B cell (primary cell): ENCODE measurements around the gene PIK3CB. TPM values are rescaled to one million over a fixed set of nuclear protein-coding genes. Genes with fewer than 3 reads are reported as not detected.

ENCODE experiments used
- ATAC-seq: fragments of 200-7000 bp; cut with Tn5 transposase; one replicate; pipeline ENCODE4 v1.10.0; 2021; ENCODE audit warnings: low read depth, mild to moderate bottlenecking, moderate number of reproducible peaks, moderate library complexity
- CTCF ChIA-PET: fragments of 350-600 bp; sonication (Branson Sonifier 250); formaldehyde crosslinking; loops from one replicate; lab custom pipeline; 2021; ENCODE audit warnings: antibody characterized with exemption, inconsistent platforms; lab: Charles Lee
- POLR2A ChIA-PET: fragments of 350-600 bp; sonication (Branson Sonifier 250); formaldehyde crosslinking; loops from one replicate; lab custom pipeline; 2021; ENCODE audit warnings: antibody characterized with exemption; lab: Charles Lee
- DNase-seq: peaks from one replicate; pipeline ENCODE4 v3.0.0; 2013
- H2AFZ ChIP-seq: 2 replicates; pipeline ENCODE4 v1.6.1; 2012; ENCODE audit warnings: mild to moderate bottlenecking, low read depth, low read length; ENCODE audit not compliant: insufficient read depth, poor library complexity, severe bottlenecking
- H3K27ac ChIP-seq, 2 donors: 1 replicate in 1 of 2; 2 replicates in 1 of 2; pipeline ENCODE4 v1.5.1; 2012 to 2013; ENCODE audit warnings: low read length in 2 of 2, mild to moderate bottlenecking in 2 of 2, moderate library complexity in 1 of 2
- H3K27me3 ChIP-seq, 4 experiments: fragments of 200-600 bp in 1 of 4; sonication (generic) in 1 of 4; replicated peaks in 1 of 4; 1 replicate in 2 of 4; 2 replicates in 2 of 4; pipeline versions ENCODE4 v1.6.1 to v1.7.0; 2013 to 2016; ENCODE audit warnings: low read length in 3 of 4, mild to moderate bottlenecking in 2 of 4, mixed read lengths in 1 of 4, moderate library complexity in 1 of 4; ENCODE audit not compliant: insufficient read depth in 4 of 4, control insufficient read depth in 3 of 4; ENCODE audit errors: control extremely low read depth in 1 of 4
- H3K36me3 ChIP-seq, 2 experiments: replicated peaks in 1 of 2; 1 replicate in 1 of 2; 2 replicates in 1 of 2; pipeline versions ENCODE4 v1.6.1 to v1.7.1; 2013; ENCODE audit warnings: low read length in 1 of 2; ENCODE audit not compliant: insufficient read depth in 2 of 2, control insufficient read depth in 1 of 2; ENCODE audit errors: control extremely low read depth in 1 of 2, extremely low read depth in 1 of 2
- H3K4me1 ChIP-seq, 2 donors: fragments of 200-600 bp in 1 of 2; sonication (generic) in 1 of 2; 1 replicate in 1 of 2; 2 replicates in 1 of 2; pipeline versions ENCODE4 v1.5.1 to v1.6.1; 2013 to 2017; ENCODE audit warnings: low read length in 2 of 2; ENCODE audit not compliant: control insufficient read depth in 2 of 2, insufficient read depth in 2 of 2
- H3K4me2 ChIP-seq: replicated peaks from 2 replicates; pipeline ENCODE3; 2012; ENCODE audit warnings: mild to moderate bottlenecking, low read depth, low read length; ENCODE audit not compliant: poor library complexity, severe bottlenecking
- H3K4me3 ChIP-seq, 5 experiments: fragments of 200-600 bp in 1 of 5; sonication (generic) in 1 of 5; 1 replicate in 3 of 5; 2 replicates in 2 of 5; pipeline versions ENCODE4 v1.5.1 to v1.7.0; 2011 to 2016; ENCODE audit warnings: low read length in 4 of 5, mild to moderate bottlenecking in 4 of 5, low read depth in 2 of 5, control low read depth in 1 of 5, moderate library complexity in 1 of 5; ENCODE audit not compliant: insufficient read depth in 1 of 5; ENCODE audit errors: control extremely low read depth in 1 of 5, extremely low read depth in 1 of 5
- H3K79me2 ChIP-seq: fragments of 200-600 bp; sonication (generic); one replicate; pipeline ENCODE4 v1.6.0; 2016; ENCODE audit warnings: low read length; ENCODE audit not compliant: control insufficient read depth, insufficient read depth
- H3K9ac ChIP-seq: fragments of 200-600 bp; sonication (generic); 2 replicates; pipeline ENCODE4 v1.6.1; 2017; ENCODE audit warnings: mild to moderate bottlenecking, low read length, moderate library complexity
- H3K9me3 ChIP-seq, 3 donors: one replicate each; pipeline versions ENCODE4 v1.6.1 to v1.7.1; 2013; ENCODE audit warnings: low read length in 2 of 3; ENCODE audit not compliant: control insufficient read depth in 2 of 3, insufficient read depth in 1 of 3; ENCODE audit errors: control extremely low read depth in 1 of 3
- H4K20me1 ChIP-seq: 2 replicates; pipeline ENCODE4 v1.6.0; 2012; ENCODE audit warnings: mild to moderate bottlenecking, low read length; ENCODE audit not compliant: insufficient read depth, control insufficient read depth, poor library complexity, severe bottlenecking
- H3K27ac Mint-ChIP-seq: one replicate; pipeline ENCODE4 v1.8.0; 2021; ENCODE audit warnings: mixed read lengths
- H3K27me3 Mint-ChIP-seq: one replicate; pipeline ENCODE4 v1.8.0; 2021; ENCODE audit warnings: mixed read lengths
- H3K4me1 Mint-ChIP-seq: one replicate; pipeline ENCODE4 v1.8.0; 2021; ENCODE audit warnings: mixed read lengths
- H3K4me3 Mint-ChIP-seq: one replicate; pipeline ENCODE4 v1.8.0; 2021; ENCODE audit warnings: mixed read lengths
- H3K9me3 Mint-ChIP-seq: one replicate; pipeline ENCODE4 v1.8.0; 2022; ENCODE audit warnings: mixed read lengths; ENCODE audit not compliant: insufficient read depth
- EZH2 ChIP-seq: IDR thresholded peaks from 2 replicates; pipeline ENCODE4 v1.6.1; 2012; ENCODE audit warnings: borderline replicate concordance, low read depth, mild to moderate bottlenecking, moderate library complexity, low read length; ENCODE audit not compliant: insufficient read depth, poor library complexity, severe bottlenecking
- WGBS: methylation state at CpG from one replicate; pipeline ENCODE4 v1.1.5; 2013; ENCODE audit warnings: missing lambda C conversion rate; ENCODE audit not compliant: insufficient coverage; 5-methylcytosine and 5-hydroxymethylcytosine counted together
- intact Hi-C: fragments of 100-400 bp; cut with micrococcal nuclease; formaldehyde crosslinking; loops from one replicate; pipeline ENCODE4 v1.10.0; 2022
- polyA plus RNA-seq: library from polyadenylated mRNA; depleted of rRNA; stranded (reverse); fragments of >200 nt; gene quantifications from 2 replicates; pipeline ENCODE4 v1.2.3, GENCODE V29; 2012
- total RNA-seq, 2 donors: library from RNA; stranded (reverse); fragments of 120-200 nt in 1 of 2; gene quantifications; 1 replicate in 1 of 2; 2 replicates in 1 of 2; pipeline versions ENCODE4 v1.2.3 to v1.2.4, GENCODE V29; 2013 to 2022
- TF ChIP-seq, protein P1 (sequence below): fragments of 200-600 bp; IDR thresholded peaks from one replicate; pipeline ENCODE4 v1.8.0; 2022; ENCODE audit warnings: antibody characterized with exemption, mild to moderate bottlenecking

Gene PIK3CB
- total and polyA plus RNA-seq, 2 donors (not counting 1 experiment from before 2014, with no cell fraction given) = 3.6 to 29.4 TPM

GRCh38 chr3:138725116-138725515 is 109.6 kb downstream of the PIK3CB start:
- Histone ChIP-seq H3K27me3 (no peaks in the 10 kb centered on the region), H3K79me2 (no peaks in the 10 kb centered on the region), H2AFZ (no peak overlapping the region), H3K36me3 (peaks cover 0 to 1% of the 10 kb centered on the region in 2 experiments), H4K20me1 (no peaks in the 10 kb centered on the region), H3K4me1 (no peaks in the 10 kb centered on the region), H3K9me3 (no peaks in the 10 kb centered on the region), H3K9ac (no peak overlapping the region), H3K4me2 (no peak overlapping the region), H3K4me3 (no peak overlapping the region), H3K27ac (no peak overlapping the region)
- Mint-ChIP-seq H3K27ac (no peak overlapping the region), H3K4me1 (peaks cover 3% of the 10 kb centered on the region), H3K4me3 (no peak overlapping the region), H3K9me3 (no peaks in the 10 kb centered on the region), H3K27me3 (no peaks in the 10 kb centered on the region)
- WGBS = no CpG with 5 or more reads among the region's 2 CpGs
- DNase-seq (no peak), ATAC-seq (no peak)
- CTCF ChIA-PET = no interaction called here
- TF ChIP-seq EZH2 = no peak
- TF ChIP-seq, protein P1, sequence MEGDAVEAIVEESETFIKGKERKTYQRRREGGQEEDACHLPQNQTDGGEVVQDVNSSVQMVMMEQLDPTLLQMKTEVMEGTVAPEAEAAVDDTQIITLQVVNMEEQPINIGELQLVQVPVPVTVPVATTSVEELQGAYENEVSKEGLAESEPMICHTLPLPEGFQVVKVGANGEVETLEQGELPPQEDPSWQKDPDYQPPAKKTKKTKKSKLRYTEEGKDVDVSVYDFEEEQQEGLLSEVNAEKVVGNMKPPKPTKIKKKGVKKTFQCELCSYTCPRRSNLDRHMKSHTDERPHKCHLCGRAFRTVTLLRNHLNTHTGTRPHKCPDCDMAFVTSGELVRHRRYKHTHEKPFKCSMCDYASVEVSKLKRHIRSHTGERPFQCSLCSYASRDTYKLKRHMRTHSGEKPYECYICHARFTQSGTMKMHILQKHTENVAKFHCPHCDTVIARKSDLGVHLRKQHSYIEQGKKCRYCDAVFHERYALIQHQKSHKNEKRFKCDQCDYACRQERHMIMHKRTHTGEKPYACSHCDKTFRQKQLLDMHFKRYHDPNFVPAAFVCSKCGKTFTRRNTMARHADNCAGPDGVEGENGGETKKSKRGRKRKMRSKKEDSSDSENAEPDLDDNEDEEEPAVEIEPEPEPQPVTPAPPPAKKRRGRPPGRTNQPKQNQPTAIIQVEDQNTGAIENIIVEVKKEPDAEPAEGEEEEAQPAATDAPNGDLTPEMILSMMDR = no peak
- intact Hi-C loops = no loop called here
- POLR2A ChIA-PET = no interaction called here

DNA sequence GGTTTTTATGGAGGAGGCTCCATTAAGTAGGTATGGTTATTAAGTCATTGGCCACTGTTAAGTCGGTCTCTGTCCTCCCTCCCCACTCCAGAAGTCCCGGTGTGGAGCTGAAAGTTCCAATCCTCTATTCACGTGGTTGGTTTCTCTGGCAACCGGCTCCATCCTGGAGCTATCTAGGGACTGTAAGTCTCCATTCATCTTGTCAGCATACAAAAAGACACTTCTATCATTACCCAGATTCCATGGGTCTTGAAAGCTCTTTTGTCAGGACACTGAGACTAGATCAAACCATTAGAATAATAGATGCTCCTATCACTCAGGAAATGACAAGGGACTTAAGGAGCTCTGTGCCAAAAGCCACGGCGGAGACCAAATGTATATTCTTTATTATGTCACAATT is 110.3 kb downstream of the PIK3CB start:
- Mint-ChIP-seq H3K27ac (no peak overlapping the region), H3K4me3 (no peak overlapping the region), H3K27me3 (no peaks in the 10 kb centered on the region), H3K4me1 (peaks cover 3% of the 10 kb centered on the region), H3K9me3 (no peaks in the 10 kb centered on the region)
- no peak overlapping the region for H3K4me3 ChIP-seq
- no peaks in the 10 kb centered on the region for H3K9me3 ChIP-seq
- intact Hi-C loops = no loop called here
- TF ChIP-seq, protein P1 = no peak
- TF ChIP-seq EZH2 = no peak
- H3K79me2 ChIP-seq = no peaks in the 10 kb centered on the region
- no peak overlapping the region for H3K4me2 ChIP-seq
- H4K20me1 ChIP-seq = no peaks in the 10 kb centered on the region
- ChIA-PET POLR2A (no interaction called here), CTCF (no interaction called here)
- no peaks in the 10 kb centered on the region for H3K27me3 ChIP-seq
- ATAC-seq (no peak), DNase-seq (no peak)
- no peaks in the 10 kb centered on the region for H3K4me1 ChIP-seq
- H2AFZ ChIP-seq = no peak overlapping the region
- peaks cover 0 to 1% of the 10 kb centered on the region in 2 experiments for H3K36me3 ChIP-seq
- no peak overlapping the region for H3K27ac ChIP-seq
- no peak overlapping the region for H3K9ac ChIP-seq
- 94% methylated on average over 4 of the region's 6 CpGs for WGBS
